Activated CD4-positive, alpha-beta T cell treated with anti-CD3 and anti-CD28 coated beads, Interleukin-2, amount 50 U/mL, for 4 hours (primary cell): ENCODE data around the gene IFI16.
"Not testable (repeated sequence)": the region's sequence is repeated elsewhere in the genome, so short reads cannot be mapped to it uniquely, and the experiment has no call there.

Source experiments
- DNase-seq, 2 experiments: peaks; one replicate each; pipeline ENCODE4 v3.0.0-alpha.2; 2020

The IFI16 gene

DNA sequence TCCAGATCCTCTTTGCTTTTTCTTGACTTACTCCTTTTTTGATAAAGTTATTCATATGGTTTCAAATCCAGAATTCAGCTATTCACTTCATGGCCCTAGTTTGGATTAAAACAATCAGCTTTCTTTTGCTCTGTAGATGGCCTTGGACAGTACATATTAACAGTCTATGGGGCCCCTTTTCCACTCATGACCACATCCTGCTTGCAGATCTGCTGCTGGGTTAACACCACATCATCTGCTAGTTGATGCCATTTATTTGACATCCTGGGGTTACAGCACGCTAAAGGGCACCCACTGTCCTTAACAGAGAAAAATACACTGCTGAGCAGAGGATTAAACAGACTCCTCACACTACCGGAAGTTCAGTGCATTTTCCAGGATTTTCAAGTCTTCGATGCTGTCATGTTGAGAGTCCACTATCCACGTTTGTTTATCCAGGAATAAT, 941 bp upstream of the IFI16 start:
- DNase-seq, result peak; percentile 44 to 55

DNA sequence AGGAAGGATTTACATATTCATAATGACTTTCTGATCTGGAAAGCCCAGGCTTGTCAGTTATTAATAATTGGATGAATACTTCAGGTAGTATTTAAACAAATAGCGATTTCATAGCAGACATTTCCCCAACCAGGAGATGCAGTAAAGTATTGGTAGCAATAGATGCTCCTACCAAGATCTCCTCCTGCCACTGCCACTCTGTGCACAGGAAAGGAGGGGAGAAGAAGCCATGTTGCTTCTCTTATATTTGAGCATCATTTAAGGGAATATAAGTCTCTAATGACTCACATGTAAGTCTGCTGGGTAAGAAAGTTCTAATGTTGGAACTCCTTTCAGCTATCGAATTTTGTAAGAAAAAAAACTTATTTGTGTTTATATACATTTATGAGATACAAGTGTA, 420 bp upstream of the IFI16 start:
- DNase-seq, result no peak

DNA sequence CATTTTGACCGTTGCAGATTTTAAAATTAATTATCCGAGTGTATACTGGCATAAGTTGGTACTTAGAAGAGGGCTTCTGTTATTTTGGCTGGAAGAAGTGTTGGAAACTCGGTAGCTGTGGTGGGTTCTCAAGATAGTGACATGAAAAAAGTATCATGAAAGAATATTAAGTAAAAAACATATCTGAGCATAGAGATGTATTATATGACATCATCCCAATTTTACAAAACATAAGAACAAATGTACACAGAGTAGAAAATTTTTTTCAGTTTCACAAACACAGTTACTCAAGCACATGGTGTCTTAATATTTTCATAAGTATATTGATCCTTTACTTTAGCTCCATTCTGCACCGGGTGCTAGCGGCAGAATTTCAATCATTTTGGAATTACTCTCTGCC, 684 bp downstream of the IFI16 start:
- no peak for DNase-seq

DNA sequence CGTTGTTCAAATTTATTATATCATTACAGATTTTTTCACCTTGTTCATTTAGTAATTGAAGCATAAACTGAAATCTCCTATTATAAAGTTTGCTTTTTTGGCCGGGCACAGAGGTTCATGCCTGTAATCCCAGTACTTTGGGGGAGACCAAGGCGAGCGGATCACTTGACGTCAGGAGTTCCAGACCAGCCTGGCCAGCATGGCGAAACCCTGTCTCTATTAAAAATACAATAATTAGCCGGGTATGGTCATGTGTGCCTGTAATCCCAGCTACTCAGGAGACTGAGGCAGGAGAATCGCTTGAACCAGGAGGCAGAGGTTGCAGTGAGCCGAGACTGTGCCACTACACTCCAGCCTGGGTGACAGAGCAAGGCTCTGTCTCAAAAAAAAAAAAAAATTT, 1.3 kb downstream of the IFI16 start:
- DNase-seq, result peak in 1 of 2 experiments; percentile 8

DNA sequence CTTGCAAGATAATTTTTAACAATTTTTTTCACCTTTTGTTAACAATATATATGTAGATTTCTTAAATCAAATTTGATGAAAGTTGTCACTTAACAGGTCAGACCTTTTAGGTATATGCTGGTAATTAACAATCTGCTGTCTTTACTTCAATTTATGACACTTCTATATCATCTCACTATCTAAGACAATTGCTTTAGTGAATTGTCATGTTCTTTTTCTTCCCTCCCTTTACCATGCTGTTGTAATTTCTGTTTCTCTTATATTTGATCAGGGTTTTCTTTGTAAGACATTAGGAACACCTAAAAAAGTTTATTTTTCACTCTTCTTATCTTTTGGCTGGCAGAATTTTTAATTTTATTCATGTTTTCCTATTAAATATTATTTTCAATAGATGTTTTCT, 2.0 kb downstream of the IFI16 start:
- no peak for DNase-seq

DNA sequence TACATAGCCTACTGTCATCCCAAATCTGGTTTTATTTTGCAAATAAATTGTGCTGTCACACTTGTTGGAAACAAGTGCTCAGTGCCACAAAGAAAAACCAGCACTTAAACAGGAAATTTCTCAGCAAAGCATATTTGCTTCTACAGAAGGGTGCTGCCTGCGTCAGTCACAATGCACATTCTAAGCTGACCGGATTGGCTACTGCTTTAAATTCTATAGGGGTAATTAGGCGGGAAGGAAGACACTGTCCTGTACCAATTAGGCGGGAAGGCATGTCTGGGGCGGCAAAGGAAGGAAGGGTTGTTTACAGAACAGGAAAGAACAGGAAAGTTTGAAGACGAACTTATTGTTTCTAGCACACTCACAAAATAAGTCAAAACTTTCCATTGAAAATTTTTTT, 2.8 kb downstream of the IFI16 start:
- DNase-seq, result peak; percentile 49 to 52

DNA sequence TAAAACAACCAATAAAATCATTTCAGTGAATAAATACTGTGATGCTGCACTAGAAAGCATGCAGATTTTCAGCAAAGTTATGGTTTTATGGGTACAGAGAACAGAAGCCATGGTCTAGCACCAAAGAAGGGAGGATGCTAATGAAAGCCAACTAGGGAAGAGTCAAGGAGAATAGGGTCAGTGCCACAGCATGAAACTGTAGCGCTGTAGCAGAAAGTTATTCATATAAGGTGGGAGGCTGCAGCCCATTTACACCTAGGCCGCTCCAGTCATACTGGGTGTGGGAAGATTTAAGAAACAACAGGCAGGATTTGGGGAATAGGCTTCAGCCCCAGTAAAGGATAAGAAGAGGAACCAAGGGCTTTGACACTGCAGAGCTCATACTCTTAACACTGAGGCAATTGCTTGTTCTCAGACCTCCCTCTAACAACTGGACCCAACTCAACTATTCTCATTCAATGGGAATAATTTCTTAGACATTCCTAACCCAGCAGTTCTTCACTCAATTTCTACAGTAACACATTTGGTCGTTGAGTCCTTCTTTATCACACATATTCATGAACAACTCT, 4.4 kb downstream of the IFI16 start:
- no peak for DNase-seq

DNA sequence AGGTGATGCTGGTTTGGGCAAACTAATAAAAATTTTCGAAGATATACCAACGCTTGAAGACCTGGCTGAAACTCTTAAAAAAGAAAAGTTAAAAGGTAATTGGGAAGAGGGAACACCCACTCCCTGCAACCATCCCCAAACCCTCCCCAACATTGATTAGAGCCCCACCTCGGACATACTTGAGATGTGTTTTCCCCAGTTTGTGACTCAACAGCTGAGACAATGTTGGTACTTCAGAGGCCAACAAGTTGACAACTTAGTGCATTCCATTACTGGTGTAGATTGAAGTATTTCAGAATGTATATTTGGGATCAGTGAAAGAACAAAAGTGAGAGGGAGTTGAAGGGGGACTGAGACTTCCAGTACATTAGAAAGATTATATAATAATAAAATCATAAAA, 5.1 kb downstream of the IFI16 start:
- DNase-seq, result no peak

DNA sequence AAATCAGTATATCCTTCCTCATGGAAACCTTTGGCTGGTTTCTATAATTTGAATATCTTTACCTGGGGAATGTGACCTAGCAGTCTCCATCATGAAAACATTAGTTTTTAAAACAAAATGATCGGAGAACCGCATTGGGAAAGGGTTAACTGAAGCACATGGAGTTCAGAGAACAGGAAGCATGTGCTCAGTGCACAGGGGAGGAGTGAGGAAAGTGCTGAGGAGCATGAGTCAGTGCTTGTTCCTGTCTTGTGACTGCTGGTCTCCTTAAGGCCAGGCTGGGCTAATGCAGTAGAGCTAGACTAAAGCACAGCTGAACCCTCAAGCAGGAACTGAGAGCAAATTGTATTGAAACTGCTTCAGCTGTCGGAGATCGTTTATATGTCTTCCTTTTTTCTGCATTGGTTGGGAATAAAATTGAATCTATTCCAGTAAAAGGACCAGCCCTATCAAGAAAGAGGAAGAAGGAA, 5.8 kb downstream of the IFI16 start:
- DNase-seq, result peak; percentile 63 to 70

DNA sequence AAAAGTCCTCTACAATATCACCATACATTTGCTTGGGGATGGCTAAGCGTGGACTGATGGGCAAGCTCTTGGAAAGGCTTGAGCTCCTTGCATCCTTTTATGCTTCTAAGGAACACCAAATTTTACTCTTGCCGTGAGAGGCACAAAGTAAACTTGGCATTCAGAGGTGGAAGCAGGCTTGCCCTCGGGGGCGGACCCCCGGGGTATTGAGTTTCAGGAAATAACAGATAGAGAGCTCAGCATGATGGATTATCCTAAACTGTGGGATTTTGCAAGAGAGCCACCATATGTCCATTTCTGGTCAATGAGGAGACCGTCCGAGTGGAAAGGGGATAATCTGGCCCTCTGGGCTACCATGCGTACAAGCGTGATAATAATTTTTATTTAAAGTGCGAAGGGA, 14.0 kb downstream of the IFI16 start:
- DNase-seq, result no peak

DNA sequence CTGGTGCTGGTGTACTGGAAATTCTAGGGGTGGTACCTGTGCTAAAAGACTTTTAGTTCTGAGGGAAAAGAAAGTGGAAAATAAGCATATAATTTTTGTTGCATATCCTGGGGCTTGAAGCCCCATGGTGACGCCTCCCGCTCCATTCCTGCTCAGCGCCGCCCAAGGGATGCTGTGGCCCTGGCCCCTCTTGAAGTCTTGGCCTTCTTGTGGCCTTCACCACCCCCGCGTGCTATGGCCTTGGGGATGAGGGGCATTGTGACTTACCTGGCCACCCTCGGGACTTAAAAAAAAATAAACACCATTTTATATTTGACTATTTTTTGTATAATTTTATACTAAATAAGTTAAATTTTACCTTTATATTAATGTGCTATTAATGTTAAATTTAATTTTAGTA, 15.3 kb downstream of the IFI16 start:
- no peak for DNase-seq

DNA sequence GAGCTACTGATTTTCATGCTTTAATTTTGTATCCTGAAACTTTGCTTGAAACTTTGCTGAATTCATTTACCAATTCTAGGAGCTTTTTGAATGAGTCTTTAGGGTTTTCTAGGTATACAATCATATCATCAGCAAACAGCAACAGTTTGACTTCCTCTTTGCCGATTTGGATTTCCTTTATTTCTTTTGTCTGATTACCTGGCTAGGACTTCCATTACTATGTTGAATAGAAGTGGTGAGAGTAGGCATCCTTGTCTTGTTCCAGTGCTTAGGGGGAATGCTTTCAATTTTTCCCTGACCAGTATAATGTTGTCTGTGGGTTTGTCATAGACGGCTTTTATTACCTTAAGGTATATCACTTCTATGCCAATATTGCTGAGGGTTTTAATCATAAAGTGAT, 17.1 kb downstream of the IFI16 start:
- not testable (repeated sequence) for DNase-seq

DNA sequence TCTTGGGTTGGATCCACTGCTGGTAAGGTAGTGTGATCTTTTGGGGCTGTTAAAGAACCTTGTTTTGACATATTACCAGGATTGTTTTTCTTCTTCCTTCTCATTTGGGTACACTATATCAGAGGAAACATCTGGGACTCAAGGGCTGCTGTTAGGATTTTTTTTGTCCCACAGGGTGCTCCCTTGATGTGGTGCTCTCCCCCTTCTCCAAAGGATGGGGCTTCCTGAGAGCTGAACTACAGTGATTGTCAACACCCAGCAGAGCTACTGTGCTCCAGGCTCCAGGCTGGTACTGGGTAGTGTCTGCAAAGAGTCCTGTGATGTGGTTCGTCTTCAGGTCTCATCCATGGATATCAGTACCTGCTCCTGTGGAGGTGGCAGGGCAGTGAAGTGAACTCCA, 20.6 kb downstream of the IFI16 start:
- DNase-seq, result no peak

DNA sequence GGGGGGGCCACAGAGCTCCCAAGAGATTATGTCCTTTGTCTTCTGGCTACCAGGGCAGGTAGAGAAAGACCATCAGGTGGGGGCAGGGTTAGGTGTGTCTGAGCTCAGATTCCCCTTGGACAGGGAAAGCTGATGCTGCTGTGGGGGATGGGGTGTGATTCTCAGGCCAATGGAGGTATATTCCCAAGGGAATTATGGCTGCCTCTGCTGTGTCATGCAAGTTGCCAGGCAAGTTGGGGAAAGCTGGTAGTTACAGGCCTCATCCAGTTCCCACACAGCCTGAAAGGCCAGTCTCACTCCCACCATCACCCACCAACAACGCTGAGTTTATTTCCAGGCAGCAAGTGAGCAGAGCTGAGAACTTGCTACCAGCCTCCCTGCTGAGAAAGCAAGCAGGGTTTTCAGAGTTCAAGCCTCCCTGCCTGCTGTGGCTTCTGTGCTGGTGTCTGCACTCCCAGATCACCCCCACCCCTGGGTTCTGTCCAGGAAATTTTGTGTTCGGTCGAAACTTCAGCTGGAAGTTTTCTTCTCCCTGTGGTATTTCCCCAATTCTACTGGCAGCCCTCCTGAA, 21.3 kb downstream of the IFI16 start:
- DNase-seq, result no peak

DNA sequence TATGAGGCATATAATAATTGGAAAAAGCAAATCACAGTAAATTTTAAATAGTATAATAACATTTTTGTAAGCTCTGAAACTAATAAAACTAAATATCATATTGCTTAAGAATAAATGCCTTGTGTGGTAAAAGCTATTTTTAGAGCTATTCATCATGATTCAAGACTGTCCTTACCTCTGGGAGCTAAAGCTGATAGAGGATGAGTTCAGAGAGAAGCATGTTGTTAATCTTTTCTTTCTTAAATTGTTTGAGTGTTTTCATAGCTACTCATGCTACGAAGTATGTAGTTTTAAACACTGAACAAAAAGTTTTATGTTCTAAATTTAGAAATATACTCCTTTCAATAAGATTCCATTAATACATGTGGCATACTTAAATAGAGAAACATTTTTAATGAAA, 30.5 kb downstream of the IFI16 start:
- no peak for DNase-seq

DNA sequence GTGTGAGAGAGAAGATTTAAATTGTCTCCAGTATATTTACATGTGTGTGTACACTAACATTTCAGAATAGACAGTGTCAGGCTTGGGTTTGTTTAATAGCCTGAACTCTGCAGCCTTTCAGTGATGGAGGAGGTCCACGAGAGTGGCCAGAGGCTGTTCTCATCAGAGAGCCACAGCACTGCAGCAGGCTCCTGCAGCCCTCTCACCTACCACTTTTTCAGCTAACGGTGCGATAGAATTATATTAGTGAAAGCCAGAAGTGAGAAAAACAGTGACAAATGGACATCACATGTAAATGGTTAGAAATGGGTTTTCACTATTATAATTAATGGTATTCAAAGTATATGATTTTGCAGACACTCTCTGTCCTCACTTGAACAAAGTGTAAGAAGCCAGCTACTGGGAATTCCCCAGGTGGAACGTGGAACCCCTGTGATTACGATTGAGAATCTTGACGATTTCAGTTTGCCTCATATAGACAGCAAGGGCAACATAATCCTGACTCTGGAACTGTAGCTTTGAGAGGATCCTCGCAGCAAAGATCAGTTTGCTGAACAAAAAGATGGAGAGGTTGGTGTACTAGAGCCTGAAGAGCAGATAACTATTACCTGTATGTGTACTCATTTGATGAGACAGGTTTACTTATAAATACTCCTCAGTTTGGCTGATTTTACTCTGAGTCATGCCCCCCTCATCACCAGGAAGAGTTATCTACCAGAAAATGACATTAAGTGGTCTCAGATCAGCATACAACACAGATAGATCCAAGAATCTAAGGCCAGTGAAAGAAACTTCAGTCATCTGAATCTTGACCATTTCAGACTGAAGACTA, 31.4 kb downstream of the IFI16 start:
- DNase-seq, result no peak

DNA sequence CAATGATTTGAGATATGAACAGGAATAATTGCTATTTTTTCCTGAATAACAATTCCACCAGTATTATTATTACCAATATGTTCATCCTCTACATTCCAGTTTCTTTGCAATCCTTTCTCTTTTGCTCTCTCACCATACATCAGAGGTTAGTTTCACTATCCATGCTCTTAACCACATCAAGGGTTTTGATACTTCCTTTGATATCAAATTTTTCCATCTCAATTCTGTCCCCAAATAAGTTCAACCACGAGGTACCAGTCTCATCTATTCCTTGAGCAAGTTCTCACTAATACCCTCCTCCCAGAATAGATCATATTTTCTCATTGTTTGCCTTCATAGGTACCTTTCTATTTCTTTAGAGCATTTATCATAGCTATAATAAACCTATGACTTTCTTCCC, 36.8 kb downstream of the IFI16 start:
- DNase-seq, result not testable (repeated sequence)

DNA sequence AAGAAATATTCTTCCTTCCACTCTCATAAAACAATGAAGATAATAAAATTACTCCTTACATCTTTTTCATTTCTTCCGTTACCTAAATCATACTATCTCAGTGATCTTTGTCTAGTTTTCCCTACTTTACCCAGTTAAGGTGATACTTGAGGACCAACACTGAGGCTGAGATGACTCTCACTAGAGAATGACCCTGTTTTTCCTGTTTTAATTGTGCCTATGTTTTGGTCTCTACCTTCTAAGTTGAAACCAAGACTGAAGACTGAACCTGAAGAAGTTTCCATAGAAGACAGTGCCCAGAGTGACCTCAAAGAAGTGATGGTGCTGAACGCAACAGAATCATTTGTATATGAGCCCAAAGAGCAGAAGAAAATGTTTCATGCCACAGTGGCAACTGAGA, 41.7 kb downstream of the IFI16 start:
- DNase-seq, result no peak

DNA sequence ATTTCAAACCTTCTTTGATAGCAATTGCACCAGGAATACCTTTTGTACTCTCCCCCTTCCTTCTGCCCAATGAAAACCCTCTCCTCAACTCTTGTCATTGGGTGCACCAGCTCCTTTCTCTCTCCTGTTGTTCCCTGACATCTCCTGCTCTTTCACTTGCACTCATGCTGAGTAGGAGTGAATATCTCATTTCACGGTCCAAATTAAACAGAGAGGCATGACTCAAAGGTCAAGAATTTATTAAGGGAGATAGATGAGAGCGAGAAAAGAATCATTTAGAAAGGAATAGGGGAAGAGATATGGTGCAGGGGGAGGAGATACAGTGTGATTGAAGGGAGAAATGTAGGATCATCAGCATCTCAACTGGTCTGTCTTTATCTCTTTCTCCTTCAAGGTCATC, 44.7 kb downstream of the IFI16 start:
- no peak for DNase-seq

DNA sequence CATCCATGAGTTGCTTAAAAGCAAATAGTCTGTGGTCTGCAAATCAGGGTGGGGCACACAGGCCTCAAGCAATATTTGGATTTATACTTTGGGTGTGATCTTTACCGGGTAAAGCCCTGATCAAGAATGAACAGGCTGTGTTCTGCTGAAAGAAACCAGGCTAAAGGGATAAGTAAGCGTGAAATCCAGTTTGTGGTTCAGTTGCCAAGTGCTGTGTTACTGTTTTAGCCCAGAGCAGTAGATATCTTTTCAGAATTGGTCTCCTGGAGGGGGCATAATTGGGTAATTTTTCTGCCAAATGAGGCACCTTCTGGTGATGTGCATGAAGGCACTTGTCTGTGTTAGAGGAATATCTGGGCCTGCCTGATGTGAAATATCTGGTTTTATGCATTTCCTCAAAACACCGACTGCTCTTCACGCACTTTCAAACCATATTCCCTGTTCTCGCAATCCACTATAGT, 45.5 kb downstream of the IFI16 start:
- no peak for DNase-seq

DNA sequence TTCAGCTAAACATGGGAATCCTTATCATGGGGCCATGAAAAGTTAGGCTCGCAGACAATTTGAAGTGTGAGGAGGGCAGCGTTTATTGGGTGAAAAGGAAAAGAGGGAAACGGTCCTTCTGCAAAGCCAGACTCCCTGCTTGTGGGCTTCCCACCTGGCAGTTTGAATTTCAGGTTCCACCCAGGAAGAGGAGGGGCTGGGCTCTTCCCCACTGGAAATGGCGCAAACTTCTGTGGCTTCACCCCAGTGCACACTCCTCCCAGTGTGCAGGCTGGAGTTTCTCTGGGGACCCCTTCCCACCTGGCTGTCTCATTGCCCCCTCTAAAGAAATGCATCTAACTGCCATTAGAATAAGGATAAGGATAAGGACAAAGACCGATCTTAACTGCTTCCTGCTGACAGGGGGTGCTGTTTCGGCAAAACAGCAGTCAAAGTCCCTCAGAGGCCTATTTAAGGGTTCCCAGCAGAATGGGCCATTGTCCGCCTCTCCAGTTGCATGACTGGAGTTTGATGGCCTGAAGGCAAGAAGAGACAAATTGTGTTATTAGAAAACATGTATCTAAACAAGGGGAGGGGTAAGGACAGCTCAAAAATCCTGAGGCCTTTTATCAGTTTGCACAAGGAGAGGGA, 46.5 kb downstream of the IFI16 start:
- no peak for DNase-seq

DNA sequence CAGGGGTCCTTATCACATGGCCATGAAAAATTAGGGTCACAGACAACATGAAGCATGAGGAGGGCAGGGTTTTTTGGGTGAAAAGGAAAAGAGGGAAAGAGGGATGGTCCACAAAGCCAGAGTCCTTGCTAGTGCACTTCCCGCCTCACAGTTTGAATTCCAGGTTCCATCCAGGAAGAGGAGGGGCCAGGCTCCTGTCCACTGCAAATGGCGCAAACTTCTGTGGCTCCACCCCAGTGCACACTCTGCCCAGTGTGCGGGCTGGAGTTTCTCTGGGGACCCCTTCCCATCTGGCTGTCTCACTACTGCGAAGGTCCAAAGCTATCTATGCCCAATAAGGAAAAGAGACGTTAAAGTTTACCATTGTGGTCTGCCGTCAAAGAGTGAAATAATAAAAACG, 49.0 kb downstream of the IFI16 start:
- no peak for DNase-seq

DNA sequence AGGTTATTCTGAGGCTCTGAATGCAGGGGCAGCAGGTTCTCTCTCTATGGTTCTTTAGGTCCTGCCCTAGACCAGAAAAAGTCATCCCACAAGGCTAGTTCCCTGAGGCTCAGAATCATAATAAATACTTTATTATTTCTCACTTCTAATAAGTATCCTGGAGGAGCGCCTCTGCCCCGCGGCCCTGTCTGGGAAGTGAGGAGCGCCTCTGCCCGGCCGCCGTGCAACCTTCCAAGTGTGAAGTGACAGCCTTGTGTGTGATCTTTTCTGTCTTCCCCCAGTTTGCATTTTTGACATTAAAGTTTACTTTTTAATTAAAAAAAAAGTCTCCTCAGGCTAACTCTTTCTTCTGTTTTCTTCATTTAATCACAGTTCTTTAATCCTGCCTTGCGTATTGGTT, 55.4 kb downstream of the IFI16 start:
- DNase-seq, result no peak

DNA sequence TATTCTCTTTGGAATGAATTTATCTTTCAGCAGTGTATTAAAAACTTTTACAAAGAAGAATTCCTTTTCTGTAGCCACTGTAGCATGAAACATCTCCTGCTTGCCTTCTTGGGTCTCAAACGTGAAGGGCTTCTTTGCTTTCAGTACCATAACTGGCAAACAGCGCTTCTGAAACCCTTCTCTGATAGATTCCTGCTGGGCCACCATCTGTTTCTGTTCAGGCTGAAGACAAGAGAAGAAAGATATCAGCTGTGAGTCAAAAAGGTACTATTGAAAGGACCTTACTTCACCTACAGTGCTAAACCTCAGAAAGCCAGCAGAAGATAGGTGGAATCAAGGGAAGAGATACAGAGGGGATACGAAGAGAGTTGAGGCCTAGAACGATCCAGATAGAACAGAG, 56.4 kb downstream of the IFI16 start:
- no peak for DNase-seq
